DOHH2 (cell line): Measurements from ENCODE around the gene PPT1.

ENCODE experiments used
- H3F3A ChIP-seq: fragments of 200-600 bp; sonication (generic), shearing (Covaris generic); 2 replicates; pipeline ENCODE4 v1.6.0; 2016; ENCODE audit warnings: antibody characterized with exemption, mild to moderate bottlenecking; ENCODE audit not compliant: control insufficient read depth, insufficient read depth
- H3K27ac ChIP-seq: fragments of 200-600 bp; sonication (generic); 2 replicates; pipeline ENCODE4 v1.5.1; 2014; ENCODE audit warnings: low read depth, mild to moderate bottlenecking, low read length, moderate library complexity
- H3K27me3 ChIP-seq: fragments of 200-600 bp; sonication (generic); 2 replicates; pipeline ENCODE4 v1.6.1; 2014; ENCODE audit warnings: mild to moderate bottlenecking, low read length, mixed read lengths; ENCODE audit not compliant: control insufficient read depth
- H3K36me3 ChIP-seq: fragments of 200-600 bp; sonication (generic); 2 replicates; pipeline ENCODE4 v1.6.1; 2014; ENCODE audit warnings: mild to moderate bottlenecking, low read length, moderate library complexity, mixed read lengths; ENCODE audit not compliant: control insufficient read depth
- H3K4me1 ChIP-seq: fragments of 200-600 bp; sonication (generic); 2 replicates; pipeline ENCODE4 v1.6.1; 2014; ENCODE audit warnings: mild to moderate bottlenecking, low read length, mixed read lengths; ENCODE audit not compliant: control insufficient read depth
- H3K4me2 ChIP-seq: fragments of 200-600 bp; sonication (generic); 2 replicates; pipeline ENCODE4 v1.6.0; 2014; ENCODE audit warnings: mild to moderate bottlenecking, low read length, moderate library complexity
- H3K4me3 ChIP-seq: fragments of 200-600 bp; sonication (generic); 2 replicates; pipeline ENCODE4 v1.5.1; 2014; ENCODE audit warnings: mild to moderate bottlenecking, low read length, mixed read lengths
- H3K79me2 ChIP-seq: fragments of 200-600 bp; sonication (generic); 2 replicates; pipeline ENCODE4 v1.6.1; 2014; ENCODE audit warnings: mild to moderate bottlenecking, low read length, mixed read lengths; ENCODE audit not compliant: control insufficient read depth
- H3K9me2 ChIP-seq: fragments of 200-600 bp; sonication (generic); replicated peaks from 2 replicates; pipeline ENCODE4 v1.6.1; 2014; ENCODE audit warnings: mild to moderate bottlenecking, low read length, mixed read lengths; ENCODE audit not compliant: control insufficient read depth
- H3K9me3 ChIP-seq: fragments of 200-600 bp; sonication (generic); 2 replicates; pipeline ENCODE4 v1.6.1; 2014; ENCODE audit warnings: antibody characterized with exemption, low read length, mixed read lengths; ENCODE audit not compliant: control insufficient read depth, insufficient read depth
- H4K20me1 ChIP-seq: fragments of 200-600 bp; sonication (generic); 2 replicates; pipeline ENCODE4 v1.6.0; 2014; ENCODE audit warnings: low read depth, mild to moderate bottlenecking, antibody characterized with exemption, low read length, moderate library complexity; ENCODE audit not compliant: control insufficient read depth, insufficient read depth
- EZH2phosphoT487 ChIP-seq: fragments of 200-600 bp; sonication (generic); IDR thresholded peaks from 2 replicates; pipeline ENCODE4 v1.6.1; 2017; ENCODE audit warnings: borderline replicate concordance, mild to moderate bottlenecking, antibody characterized with exemption, low read length, moderate library complexity, mixed read lengths
- TF ChIP-seq, protein P1 (sequence below): fragments of 200-600 bp; sonication (generic); IDR thresholded peaks from one replicate; pipeline ENCODE4 v1.5.1; 2014; ENCODE audit warnings: antibody characterized with exemption, mild to moderate bottlenecking, low read depth, low read length; ENCODE audit not compliant: poor library complexity, severe bottlenecking

Gene PPT1

DNA sequence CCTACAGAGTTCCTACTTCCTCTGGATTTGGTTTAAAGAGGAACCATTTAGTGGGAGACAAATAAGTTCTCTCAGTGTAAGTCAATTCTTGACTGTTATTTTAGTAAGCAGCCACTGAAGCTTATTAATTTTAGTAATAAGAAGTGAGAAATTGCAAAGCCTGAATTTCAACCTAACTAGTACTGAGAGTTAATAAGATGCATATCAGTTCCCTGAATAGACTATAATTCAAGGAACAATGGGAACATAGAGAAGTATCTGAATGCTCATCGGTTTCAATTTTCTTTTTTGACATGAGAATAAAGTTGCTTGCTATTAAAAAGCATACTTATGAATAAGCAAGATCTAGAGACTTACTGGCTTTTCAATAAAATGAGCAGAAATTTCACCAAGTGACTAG, 8.0 kb upstream of the PPT1 start:
- H3K4me3 ChIP-seq: no peak overlapping the region
- no peaks in the 10 kb centered on the region for H3F3A ChIP-seq
- no peak for TF ChIP-seq EZH2phosphoT487
- TF ChIP-seq, protein P1, sequence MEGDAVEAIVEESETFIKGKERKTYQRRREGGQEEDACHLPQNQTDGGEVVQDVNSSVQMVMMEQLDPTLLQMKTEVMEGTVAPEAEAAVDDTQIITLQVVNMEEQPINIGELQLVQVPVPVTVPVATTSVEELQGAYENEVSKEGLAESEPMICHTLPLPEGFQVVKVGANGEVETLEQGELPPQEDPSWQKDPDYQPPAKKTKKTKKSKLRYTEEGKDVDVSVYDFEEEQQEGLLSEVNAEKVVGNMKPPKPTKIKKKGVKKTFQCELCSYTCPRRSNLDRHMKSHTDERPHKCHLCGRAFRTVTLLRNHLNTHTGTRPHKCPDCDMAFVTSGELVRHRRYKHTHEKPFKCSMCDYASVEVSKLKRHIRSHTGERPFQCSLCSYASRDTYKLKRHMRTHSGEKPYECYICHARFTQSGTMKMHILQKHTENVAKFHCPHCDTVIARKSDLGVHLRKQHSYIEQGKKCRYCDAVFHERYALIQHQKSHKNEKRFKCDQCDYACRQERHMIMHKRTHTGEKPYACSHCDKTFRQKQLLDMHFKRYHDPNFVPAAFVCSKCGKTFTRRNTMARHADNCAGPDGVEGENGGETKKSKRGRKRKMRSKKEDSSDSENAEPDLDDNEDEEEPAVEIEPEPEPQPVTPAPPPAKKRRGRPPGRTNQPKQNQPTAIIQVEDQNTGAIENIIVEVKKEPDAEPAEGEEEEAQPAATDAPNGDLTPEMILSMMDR: no peak
- H3K79me2 ChIP-seq: no peaks in the 10 kb centered on the region
- peaks cover 4% of the 10 kb centered on the region for H3K27me3 ChIP-seq
- H3K4me2 ChIP-seq: no peak overlapping the region
- no peaks in the 10 kb centered on the region for H3K9me2 ChIP-seq
- H3K4me1 ChIP-seq: no peaks in the 10 kb centered on the region
- H3K27ac ChIP-seq: no peak overlapping the region
- peaks cover 18% of the 10 kb centered on the region for H3K9me3 ChIP-seq
- H4K20me1 ChIP-seq: no peaks in the 10 kb centered on the region
- H3K36me3 ChIP-seq: no peaks in the 10 kb centered on the region

GRCh38 chr1:40102896-40103295, 5.8 kb upstream of the PPT1 start:
- no peak for TF ChIP-seq EZH2phosphoT487
- TF ChIP-seq, protein P1: no peak
- Histone ChIP-seq H4K20me1 (no peaks in the 10 kb centered on the region), H3K4me1 (no peaks in the 10 kb centered on the region), H3K27me3 (peaks cover 4% of the 10 kb centered on the region), H3K27ac (no peak overlapping the region), H3K79me2 (no peaks in the 10 kb centered on the region), H3K36me3 (no peaks in the 10 kb centered on the region), H3K9me2 (no peaks in the 10 kb centered on the region), H3K9me3 (peaks cover 7% of the 10 kb centered on the region; the same call in 1 of the 2 replicates), H3F3A (no peaks in the 10 kb centered on the region), H3K4me3 (no peak overlapping the region), H3K4me2 (no peak overlapping the region)

DNA sequence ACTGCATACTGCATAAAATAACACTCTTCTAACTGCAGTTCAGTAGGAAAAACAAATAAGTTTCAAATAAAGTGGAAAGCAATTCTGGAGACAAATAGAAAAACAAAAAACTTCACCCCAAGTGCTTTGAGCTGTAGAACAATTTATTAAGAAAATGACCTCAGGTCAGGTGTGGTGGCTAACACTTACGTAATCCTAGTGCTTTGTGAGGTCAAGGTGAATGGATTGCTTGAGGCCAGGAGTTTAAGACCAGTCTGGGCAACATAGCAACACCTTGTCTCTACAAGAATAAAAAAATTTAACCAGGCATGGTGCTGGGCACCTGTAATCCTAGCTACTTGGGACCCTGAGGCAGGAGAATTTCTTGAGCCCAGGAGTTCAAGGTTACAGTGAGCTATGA, 5.0 kb upstream of the PPT1 start:
- no peak for TF ChIP-seq EZH2phosphoT487
- TF ChIP-seq, protein P1: no peak
- H3F3A ChIP-seq: no peaks in the 10 kb centered on the region
- peaks cover 4% of the 10 kb centered on the region for H3K27me3 ChIP-seq
- H4K20me1 ChIP-seq: no peaks in the 10 kb centered on the region
- peaks cover 6% of the 10 kb centered on the region for H3K4me1 ChIP-seq
- no peak overlapping the region for H3K4me2 ChIP-seq
- no peaks in the 10 kb centered on the region for H3K9me2 ChIP-seq
- no peaks in the 10 kb centered on the region for H3K79me2 ChIP-seq
- H3K9me3 ChIP-seq: peaks cover 7% of the 10 kb centered on the region; the same call in 1 of the 2 replicates
- H3K27ac ChIP-seq: no peak overlapping the region
- no peak overlapping the region for H3K4me3 ChIP-seq
- H3K36me3 ChIP-seq: no peaks in the 10 kb centered on the region

GRCh38 chr1:40096646-40096976, 441 bp downstream of the PPT1 start:
- Histone ChIP-seq H3K4me2 (peak overlapping the region; percentile 79), H3K9me2 (no peaks in the 10 kb centered on the region), H3F3A (peaks cover 3% of the 10 kb centered on the region; the same call in 1 of the 2 replicates), H3K4me3 (peak overlapping the region; percentile 90), H3K79me2 (peaks cover 37% of the 10 kb centered on the region), H3K4me1 (peaks cover 23% of the 10 kb centered on the region), H3K36me3 (peaks cover 17% of the 10 kb centered on the region), H3K27me3 (peaks cover 1% of the 10 kb centered on the region), H3K27ac (no peak overlapping the region), H4K20me1 (no peaks in the 10 kb centered on the region), H3K9me3 (no peaks in the 10 kb centered on the region)
- no peak for TF ChIP-seq EZH2phosphoT487
- TF ChIP-seq, protein P1: no peak
